ENCODE data around the gene MTAP.

The MTAP gene

DNA sequence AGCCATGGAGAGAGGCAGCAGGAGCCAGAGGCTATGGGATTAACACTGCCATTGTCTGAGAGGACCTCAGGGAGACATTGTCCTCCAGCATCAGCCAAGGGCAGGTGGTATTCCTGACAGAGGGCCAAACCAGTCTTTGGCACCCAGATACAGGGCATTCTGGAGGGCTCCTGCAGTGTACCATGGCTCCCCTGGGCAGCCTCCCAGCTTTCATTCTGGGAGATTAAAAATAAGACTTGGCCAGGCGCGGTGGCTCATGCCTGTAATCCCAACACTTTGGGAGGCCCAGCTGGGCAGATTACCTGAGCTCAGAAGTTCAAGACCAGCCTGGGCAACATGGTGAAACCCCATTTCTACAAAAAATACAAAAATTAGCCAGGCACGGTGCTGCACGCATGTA lies 4.2 kb downstream of the MTAP start:
- DNase-seq, result no peak

DNA sequence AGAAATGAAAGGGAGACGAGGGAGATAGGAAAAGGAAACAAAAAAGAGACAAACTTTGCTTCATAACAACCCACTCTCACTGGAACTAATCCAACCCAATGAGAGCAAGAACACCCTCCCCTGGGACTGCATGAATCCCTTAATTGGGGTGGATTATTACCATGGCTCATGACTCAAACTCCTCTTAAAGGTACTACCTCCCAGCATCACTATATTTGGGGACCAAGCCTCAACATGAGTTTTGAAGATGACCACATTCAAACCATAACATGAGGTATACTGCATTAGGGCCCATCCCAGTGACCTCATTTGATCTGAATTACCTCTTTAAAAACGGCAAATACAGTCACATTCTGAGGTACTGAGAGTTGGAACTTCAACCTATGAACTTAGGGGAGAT lies 8.0 kb downstream of the MTAP start:
- no peak for DNase-seq

DNA sequence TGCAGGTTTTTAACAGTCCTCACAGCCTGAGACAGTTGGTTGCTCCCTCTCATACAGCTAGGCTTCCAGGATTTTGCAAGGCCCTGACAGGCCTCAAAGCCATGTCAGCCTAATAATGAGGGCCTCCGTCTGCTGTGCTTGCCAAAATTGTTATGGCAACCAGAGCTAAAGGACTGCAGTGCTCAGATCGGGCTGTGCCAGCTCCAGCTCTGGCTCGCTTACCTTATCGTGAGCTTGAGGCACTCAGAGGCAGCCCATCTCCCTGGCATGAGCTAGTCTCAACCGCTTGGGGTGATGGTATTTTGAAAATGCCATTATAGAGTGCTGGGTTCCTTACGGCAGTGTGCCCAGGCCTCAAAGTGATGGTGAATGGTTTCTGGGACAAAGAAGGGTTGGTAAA lies 8.4 kb downstream of the MTAP start:
- DNase-seq, result no peak

DNA sequence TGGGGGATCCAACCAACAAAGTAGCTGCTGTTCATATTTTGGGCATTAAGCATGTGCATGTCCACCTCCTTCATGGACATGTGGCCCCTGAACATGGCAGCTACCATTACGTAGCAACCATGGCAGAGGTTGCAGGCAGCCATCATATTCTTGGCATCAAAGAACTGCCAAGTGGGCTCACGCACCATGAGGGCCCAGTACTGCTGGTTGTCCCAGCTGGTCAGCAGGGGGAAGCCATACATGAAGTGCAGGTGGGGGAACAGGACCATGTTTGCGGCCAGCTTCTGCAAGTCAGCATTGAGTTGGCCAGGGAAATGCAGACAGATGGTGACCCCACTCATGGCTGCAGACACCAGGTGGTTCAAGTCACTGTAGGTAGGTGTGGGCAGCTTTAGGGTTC lies 9.5 kb downstream of the MTAP start:
- no peak for DNase-seq

DNA sequence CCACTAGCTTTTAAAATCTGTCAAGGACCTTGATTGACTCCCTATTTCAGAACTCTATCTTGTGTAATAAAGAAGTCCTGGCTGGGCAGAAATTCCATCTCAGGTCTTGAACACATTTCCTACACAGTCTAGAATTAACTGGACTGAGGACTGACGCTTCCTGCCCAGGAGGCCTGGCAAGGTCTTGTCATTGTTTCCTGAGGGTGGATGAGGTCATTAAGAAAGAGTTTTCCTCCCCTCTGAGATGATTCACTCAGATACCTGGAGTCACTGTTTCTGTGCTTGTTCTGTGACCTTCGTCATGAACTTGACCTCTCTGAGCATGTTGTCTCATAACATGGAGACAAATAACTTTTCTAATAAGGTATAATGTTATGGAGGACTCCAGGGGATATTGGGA lies 10.0 kb downstream of the MTAP start:
- DNase-seq, result no peak

DNA sequence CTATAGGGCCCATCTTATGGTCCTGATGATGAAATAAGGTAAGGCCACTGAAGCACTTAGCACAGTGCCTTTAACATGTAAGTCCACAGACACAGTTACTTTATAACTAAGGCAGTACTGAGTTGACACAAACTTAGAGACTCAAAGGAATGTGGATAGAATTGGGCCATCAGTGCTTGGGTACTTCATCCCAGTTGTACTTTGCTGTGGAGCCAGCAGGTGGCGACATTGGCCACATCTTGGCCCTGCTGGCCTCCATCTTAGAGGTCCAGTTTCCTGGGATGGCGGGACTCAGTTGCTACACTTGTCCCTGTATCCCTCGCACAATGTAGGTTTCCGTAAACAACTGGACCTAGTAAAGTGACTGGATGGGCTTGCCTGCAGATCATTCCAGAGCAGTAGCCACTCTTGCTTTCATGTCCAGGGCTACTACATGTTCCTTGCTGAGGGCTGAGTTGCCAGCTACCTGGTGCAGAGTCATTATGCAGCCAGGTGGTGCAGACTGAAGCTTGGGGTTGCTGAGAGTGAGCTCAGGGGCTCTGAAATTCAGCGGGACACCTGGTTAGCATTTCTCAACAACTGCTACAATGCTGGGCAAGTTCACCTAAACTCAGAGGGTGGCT lies 10.6 kb downstream of the MTAP start:
- no peak for DNase-seq

DNA sequence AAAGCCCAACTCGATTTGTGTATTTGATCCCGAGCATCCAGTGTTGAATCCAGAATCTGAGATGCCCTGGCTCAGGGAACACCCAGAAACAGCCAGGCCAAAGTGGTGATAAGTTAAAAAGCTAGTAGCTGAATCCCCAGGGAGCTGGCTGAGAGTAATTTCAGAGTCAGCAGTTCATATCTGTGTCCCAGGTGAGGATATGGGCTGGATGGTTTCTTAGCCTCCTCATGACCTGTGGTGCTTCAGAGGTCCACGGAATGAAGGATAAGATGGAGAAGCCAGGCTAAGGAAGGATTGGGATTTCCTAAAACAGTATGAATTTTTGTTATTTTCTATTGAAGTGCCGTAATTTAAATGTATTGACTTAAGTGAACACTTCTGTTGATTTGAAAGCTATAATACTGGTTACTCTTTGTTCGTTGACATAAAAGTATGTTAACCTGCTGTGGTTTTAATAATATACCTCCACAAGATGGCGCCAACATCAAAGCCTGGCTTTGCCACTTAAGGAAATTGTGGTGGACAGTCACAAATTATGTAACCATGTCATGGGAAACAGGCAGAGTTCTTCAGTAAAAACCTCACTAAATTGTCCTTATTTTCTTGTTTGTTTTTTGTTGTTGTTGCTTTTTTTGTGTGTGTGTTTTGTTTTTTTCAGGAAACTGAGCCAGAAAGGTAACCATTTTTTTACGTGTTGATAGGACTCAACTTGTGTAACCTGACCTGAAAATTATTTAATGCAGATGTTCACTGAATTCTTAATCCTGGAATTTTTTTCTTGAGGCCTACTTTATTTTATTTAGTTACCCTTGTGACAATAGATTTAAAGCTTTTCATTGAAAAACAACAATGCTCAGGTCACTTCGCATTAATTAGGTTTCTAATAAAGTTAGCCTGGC lies 11.4 kb downstream of the MTAP start:
- no peak for DNase-seq

DNA sequence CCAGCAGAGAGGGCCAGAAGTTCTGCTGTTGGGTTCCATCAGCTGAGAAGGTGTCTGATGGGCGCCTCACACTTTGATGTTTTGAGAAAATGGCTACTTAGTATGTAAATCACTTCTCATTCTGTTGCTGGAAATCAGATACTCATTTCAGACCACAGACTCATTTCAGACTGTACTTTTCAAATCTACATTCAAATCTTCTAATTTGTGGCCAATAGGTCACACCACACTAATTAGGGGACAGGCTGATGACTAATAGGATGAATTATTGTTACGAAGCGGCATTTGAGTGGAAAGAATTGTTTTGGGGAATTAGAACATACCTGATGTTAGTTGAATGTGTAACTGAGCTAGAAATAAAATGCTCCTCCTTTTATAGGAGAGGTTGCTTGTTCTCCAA lies 13.2 kb downstream of the MTAP start:
- DNase-seq, result no peak

DNA sequence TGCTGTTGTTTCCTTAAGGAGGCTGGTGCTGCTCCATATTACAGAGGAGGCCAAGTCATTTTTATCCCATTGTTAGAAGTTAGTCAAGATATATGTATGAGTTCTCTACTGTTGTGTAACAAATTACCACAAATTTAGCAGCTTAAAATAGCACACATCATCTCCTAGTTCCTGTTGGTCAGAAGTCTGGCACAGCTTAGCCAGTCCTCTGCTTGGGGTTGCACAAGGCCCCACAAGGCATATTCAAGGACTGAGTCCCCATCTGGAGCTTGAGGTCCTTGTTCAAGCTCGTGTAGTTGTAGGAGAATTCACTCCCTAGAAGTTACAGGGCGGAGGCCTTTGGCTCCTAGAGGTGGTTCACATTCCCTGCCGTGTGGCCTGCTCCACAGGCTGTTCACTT lies 14.7 kb downstream of the MTAP start:
- DNase-seq, result no peak

DNA sequence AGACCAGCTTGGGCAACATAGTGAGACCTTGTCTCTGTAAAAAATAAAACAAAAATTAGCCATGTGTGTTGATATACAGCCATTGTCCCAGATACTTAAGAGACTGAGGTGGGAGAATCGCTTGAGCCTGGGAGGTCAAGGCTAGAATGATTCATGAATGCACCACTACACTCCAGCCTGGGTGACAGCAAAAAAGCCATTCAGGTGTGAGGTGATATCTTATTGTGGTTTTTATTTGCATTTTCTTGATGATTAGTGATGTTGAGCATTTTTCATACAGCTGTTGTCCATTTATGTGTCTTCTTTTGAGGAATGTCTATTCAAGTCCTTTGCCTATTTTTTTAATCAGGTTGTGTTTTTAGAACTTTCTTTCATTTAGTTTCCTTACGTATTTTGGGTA lies 23.2 kb downstream of the MTAP start:
- no peak for DNase-seq

DNA sequence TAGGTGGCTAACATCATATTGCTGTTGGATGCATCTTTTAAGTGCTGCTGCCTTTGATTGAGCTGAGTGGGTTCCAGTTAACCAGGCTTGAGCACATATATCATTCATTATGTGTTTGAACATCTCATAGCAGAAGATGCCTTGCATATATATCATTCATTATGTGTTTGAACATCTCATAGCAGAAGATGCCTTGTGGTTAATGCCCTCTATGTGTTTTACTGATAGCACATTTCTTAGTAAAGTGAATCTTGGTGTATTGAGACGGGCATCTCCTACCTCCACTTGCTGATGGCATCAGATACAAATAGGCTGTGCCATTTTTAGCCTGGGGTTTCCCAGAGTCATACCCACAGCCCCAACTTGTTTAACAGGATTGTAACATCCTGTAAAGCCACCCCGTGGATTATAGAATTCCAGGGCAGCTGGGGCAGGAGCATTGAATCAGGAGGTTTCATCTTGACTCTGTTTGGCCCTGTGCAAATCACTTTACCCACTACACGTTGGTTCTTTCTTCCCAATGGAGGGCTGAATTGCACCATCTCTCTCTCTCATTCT lies 26.5 kb downstream of the MTAP start:
- DNase-seq, result no peak

DNA sequence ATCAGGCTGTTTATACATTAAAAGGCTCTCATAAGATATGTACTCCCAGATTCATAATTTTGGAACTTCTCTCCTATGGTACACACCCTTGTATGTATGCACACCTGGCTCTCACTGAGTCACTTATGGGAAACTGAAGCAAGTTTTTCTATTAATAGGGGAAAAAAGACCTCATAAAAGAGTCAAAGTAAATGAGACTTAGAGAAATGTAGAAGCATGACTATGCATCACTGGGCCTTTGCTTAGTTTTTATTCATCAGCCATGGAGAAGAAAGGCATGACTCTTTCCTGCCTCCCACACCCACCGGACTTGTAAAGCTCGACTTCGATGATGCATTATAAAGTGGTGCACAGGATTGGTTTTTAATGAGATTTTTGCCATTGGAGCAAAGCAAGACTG lies 28.2 kb downstream of the MTAP start:
- no peak for DNase-seq

DNA sequence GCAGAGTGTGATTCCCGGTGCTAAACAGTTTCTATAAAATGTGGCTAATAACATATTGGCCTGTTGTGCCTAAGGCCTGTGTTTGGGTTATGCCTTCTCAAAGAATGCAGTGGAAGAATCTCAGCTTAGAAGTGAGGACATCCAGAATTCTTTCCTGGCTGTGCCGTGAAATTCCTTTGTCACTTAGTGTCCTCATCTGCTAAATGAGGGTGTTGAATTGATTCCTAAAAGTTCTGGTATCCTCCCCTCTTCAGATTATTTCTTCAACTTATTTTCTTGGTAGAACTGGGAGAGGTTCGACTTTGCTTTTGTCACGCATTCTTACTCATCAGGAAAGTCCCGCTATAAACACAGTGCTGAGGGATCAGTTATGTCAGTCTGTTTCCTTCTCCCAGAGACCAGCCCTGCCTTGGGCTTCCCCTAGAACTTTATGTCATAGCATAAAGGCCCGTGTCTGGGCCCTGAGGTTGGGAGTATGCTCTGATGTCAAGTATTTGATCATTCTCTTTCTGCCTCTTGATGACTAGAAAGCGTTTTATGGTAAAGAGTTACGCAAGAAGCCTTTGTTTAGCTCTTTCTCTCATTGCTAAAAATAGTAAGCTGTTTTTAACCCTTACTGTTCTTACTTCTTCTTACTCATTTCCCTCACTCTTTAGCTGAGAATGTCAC lies 29.5 kb downstream of the MTAP start:
- no peak for DNase-seq

DNA sequence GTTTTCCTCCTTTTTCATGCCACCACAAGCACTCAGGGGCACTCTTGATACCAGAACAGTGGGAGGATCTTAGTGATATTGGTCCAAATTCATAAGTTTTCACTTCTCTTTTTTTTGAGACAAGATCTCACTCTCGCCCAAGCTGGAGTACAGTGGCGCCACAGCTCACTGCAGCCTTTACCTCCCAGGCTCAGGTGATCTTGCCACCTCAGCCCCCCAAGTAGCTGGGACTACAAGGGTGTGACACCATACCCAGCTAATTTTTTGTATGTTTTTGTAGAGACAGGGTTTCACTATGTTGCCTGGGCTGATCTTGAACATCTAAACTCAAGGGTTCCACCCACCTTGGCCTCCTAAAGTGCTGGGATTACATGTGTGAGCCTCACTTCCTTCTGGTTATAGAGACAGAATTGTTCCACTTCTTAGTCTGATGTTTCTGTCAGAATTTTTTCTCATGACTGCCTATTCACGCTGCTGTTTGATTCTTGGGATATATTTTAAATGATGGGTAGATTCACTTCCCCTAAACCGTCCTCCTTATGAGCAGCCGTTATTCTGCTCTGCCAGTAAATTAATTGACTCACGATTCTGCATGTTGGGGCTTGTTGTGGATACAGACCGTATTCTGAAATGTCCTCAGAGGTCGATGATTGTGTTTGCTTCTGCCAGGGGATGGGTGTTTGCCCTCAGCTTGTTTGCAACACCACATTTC lies 30.8 kb downstream of the MTAP start:
- no peak for DNase-seq

DNA sequence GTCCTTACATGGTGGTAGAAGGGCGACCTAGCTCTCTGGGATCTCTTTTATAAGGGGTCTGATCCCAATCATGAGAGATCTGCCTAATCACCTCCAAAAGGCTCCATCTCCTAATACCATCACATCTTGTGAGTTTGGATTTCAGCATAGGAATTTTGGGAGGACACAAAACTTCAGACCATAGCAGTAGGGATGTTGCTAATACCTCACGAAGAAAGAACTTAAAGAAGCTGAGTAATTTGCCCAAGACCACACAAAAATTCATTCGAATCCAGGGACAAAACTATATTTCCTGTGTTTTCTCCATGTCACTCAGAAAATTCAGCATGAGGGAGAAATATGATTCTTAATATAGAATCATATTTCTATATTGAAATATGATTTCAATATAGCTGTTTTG lies 32.7 kb downstream of the MTAP start:
- DNase-seq, result no peak

DNA sequence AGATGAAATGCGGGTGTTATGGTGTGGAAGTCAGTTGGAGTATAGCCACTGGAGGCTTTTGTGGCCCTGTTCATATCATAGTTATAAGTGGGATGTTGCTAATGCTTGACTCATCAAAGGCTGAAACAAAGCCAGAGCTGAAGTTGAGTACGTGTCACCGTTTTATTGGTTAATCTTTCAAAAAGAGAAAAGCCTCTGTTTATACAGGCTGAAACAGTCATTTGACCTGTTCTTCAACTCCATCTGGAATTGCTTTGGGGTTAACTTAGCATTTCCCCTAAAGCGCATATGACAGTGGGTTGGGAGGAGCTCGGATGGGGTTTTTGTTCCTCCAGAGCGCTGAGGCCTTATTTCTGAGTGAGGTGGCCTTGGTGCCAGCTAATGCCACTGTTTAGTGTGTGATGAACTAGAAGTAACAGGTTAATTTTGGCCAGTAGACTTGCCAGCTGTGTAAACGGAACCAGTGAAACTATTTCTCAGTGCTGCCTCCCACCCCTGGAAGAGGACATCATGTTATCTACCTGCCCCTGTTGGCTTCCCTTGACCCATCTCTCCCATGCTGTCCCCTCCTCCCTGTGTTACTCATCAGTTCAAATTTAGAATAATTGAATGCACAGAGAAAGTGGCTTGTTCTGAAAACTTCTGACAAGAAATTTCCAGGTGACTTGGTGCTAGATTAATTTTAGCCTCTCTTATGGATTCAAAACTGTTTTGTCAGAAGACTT lies 34.2 kb downstream of the MTAP start:
- no peak for DNase-seq

DNA sequence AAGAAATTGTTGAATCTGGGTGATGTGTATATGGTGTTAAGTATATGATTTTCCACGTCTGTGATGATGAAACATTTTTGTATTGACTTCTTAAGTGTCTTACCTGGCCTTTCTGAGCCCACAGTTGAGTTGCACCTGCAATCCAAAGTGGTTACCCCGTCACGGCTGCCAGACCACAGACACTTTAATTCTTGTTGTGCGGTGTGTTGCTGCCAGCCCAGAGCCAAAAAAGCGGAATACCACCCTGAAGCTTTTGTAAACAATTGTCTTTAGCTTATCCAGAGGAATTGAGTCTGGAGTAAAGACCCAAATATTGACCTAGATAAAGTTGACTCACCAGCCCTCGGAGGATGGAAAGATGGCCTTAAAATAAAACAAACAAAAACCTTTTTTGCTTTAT lies 35.1 kb downstream of the MTAP start:
- peak; percentile 24 for DNase-seq

DNA sequence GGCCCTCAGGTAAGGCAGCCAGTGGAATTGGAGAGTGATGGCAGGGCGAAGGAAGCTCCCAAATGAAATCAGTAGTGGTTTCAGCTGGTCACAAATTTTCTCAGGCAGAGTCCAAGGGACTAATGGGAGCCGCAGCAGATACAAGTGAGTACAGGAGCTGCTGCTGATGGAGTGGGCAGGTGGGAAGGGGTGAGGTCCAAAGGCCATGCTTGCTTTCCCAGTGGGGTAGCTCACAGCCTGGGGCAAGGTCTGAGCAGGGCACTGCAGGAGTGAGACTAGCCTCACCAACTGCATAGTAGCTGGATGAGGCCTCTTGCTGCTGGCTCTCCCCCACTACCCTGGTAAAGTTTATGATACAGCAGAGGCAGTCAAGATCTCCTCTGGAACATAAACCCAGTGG lies 38.2 kb downstream of the MTAP start:
- no peak for DNase-seq

DNA sequence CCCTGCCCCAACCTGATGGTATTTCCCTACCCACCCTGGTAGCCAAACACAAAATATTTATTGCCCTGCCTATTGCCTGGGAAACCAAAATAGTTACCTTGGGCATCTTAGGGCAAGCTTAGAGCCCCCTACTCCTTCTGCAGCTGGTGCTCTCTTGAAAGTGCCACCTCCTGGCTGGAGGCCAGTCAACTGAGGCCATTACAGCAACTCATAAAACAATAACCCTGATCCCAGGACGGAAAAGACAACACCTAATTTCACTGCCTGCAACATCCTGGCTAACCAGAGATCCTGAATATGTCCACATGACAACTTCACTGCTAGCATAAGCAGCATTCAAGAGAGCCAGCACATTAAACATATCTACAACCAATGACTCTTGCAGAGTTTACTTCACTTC lies 38.7 kb downstream of the MTAP start:
- DNase-seq, result no peak

DNA sequence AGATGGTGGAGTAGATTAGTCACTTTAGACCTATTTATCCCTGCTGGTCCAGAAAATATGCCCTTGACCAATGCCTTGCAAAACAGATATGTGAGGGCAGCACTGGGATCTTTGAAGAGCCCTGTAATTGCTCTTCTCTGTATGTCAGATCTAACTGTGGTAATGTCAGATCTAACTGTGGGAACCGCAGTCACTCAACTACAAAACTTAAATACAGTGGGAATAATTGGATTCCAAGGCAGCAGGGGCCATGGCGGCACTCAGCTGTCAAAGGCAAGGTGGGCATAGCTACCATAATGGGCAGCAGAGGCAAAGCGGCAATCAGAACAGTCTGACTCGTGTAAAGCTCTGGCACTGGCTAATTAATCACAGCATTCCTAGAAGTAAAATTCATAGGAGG lies 46.2 kb downstream of the MTAP start:
- no peak for DNase-seq

DNA sequence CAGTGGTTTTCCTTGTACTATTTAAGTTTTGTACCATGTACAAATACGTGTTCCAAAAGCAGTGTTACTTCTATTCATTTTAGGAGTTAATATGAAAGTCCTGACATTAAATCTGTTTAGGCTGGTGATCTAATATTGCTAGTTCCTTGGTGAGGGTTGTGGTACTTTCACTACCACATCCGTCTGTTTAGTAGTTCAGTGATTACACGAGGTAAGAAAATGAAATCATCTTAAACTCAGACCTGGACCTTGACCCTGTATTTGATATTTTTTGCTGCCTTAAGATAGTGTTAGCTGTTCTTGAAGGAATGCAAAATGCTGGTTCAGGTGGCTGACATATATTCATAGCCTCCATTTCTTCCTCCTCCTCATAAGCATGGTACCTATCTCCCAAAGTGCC lies 50.3 kb downstream of the MTAP start:
- no peak for DNase-seq

DNA sequence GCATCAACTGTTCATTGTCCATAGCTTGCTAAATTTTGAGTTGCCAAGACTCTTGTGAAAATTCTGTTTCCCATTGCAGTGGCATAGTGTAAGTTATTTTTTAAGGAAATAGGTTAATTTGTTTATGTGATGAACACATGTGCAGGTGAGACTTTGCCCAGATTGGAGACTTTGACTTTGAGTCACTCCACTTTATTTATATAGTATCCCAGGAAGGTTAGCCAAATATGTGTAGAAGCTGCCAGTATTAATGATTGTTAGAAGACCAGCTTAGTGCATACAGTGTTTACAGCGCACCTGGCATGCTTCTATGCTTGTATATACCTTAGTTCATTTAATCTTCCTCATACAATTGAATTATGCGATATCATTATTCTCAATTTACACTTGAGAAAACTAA lies 51.0 kb downstream of the MTAP start:
- no peak for DNase-seq

DNA sequence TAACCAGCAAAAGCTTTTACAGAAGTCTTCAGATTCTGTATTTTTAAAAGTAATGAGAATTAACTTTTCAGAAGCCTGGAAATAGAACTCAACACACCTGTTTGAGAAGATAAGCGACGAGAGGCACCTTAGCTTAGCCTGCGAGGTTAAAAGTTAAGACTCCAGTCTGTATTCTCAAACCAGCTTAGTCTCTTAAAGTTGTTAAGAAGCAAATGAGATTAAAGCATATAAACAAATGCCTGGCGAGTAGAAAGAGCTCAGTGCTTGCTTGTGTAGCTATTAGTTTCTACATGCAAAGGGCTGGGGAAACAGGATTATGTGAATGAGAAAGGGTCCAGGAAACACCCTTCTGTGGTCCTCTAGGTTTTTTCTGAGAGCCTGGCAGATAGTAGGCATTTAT lies 51.7 kb downstream of the MTAP start:
- no peak for DNase-seq

Measured in NCI-H187 treated with DMSO at 0.1 percent for 48 hours (cell line).